HG03060 (cell line): Measurements from ENCODE around the gene TNFAIP6.
"Not testable (repeated sequence)": the region's sequence is repeated elsewhere in the genome, so short reads cannot be mapped to it uniquely, and the experiment has no call there.

Source experiments
- ATAC-seq: cut with Tn5 transposase; IDR thresholded peaks from one replicate; pipeline ENCODE4 v1.9.1; 2021; ENCODE audit warnings: low read depth, moderate number of reproducible peaks; ENCODE audit not compliant: unreplicated experiment

TNFAIP6 gene, protein sequence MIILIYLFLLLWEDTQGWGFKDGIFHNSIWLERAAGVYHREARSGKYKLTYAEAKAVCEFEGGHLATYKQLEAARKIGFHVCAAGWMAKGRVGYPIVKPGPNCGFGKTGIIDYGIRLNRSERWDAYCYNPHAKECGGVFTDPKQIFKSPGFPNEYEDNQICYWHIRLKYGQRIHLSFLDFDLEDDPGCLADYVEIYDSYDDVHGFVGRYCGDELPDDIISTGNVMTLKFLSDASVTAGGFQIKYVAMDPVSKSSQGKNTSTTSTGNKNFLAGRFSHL

DNA sequence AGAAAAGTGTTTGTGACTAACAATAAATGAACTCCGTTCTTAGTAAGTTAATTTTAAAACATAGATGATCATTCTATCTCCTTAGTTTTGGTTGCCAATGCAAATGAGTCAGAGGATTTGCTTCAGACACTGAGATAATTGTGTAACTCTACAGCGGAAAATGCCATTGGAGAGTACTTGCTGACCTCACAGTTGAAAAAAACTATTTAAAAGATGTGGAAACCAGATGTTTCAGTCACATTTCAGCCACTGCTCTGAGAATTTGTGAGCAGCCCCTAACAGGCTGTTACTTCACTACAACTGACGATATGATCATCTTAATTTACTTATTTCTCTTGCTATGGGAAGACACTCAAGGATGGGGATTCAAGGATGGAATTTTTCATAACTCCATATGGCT lies at the start of gene TNFAIP6:
TSS of gene TNFAIP6 (plus strand) at position 234 of the 400 bp plus-strand sequence. CDS start at position 309, 75 bp downstream.
- no peak for ATAC-seq

DNA sequence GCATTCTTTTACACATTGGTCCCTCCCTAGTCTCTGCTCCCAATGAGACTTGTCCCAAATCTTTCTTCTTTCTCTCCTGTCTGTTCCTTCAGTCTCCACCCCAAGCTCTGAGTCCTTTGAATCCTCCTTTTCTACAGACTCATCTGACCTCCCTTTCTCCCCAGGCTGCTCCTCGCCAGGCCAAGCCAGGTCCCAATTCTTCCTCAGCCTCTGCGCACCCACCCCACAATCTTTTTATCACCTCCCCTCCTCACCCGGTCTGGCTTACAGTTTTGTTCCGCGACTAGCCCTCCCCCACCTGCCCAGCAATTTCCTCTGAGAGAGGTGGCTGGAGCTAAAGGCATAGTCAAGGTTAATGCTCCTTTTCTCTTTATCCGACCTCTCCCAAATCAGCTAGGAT lies 47.1 kb upstream of the TNFAIP6 start:
- ATAC-seq: not testable (repeated sequence)

DNA sequence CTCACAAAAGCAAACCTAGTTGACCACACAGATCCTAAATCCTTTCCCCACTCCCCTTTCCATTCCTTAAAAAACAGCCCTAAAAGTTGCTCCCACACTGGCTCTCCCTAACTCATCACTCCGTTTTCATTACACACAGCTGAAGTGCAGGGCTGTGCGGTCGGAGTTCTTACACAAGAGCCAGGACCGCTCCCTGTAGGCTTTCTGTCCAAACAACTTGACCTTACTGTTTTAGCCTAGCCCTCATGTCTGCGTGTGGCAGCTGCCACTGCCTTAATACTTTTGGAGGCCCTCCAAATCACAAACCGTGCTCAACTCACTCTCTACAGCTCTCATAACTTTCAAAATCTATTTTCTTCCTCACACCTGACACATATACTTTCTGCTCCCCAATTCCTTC lies 45.0 kb upstream of the TNFAIP6 start:
- not testable (repeated sequence) for ATAC-seq

DNA sequence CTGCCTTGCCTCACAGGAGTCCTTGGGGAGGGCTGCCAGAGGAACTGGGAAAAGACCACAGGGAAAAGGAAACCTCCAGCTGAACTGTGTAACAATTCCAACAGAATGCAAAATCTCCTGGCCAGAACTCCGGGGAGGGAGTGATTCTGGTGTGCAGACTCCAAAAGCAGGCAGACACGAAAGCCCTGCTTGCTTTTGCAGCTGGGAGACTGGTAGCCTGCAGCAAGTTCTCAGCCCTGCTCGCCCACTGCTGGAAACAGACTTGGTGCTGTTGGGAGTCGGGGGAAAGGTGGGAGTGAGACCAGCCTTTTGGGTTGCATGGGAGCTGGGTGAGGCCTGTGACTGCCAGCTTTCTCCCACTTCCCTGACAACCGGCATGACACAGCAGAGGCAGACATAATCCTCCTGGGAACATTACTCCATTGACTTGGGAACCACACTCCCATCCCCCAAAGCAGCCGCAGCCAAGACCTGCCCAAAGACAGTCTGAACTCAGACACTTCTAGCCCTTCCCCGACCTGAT lies 42.0 kb upstream of the TNFAIP6 start:
- no peak for ATAC-seq

DNA sequence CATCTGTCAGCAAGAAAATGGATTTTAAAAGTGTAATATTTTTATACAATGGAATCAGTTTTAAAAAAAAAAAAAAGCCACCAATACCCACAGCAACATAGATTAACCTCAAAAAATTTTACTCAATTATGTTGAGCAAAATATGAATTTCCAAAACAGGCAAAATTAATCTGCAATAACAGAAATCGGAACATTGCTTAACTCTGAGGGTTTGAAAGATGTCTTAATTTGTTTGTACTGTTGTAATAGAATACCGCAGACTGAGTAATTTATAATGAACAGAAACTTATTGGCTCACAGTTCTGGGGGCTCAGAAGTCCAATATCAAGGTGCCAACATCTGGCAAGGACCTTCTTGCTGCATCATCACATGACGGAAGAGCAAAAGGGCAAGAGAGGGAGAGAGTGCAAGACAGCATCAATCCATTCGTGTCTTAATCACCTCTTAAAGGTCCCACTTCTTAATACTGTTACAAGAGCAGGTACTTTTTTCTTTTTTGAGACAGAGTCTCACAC lies 31.8 kb upstream of the TNFAIP6 start:
- ATAC-seq: no peak

DNA sequence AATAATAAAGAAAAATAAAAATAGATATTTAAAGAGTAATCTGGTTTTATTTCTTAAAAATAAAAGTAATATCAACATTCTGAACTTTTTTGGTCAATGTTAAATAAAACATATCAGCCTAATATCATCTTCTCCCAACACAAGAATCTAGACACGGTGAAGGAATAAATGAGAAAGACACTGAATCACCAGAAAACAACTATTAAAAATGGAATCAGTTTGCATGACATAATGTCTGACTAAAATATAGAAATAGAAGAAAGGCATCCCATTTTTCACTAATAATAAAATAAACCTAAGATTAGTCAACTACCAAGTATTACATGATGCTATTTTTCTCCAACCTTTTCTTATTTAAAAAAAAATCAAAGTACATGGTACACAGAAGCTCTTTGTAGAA lies 30.8 kb upstream of the TNFAIP6 start:
- ATAC-seq: no peak

DNA sequence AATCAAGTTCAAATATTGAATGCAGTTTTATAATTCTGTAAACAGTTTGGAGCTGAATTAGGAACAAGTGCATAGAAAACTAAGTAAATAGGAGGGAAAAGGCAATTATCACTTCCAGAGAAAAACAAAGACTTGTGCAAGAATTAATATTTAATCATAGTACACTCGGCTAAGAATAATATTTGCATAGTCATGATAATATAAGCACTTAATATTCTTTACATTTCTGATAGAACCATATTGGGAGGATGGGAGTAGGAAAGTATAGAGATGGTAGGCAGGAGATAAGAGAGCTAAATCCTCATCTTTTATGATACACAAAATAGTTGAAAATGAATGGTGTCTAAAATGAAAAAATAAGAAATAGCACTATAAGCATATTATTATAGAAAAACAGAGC lies 27.4 kb upstream of the TNFAIP6 start:
- no peak for ATAC-seq

DNA sequence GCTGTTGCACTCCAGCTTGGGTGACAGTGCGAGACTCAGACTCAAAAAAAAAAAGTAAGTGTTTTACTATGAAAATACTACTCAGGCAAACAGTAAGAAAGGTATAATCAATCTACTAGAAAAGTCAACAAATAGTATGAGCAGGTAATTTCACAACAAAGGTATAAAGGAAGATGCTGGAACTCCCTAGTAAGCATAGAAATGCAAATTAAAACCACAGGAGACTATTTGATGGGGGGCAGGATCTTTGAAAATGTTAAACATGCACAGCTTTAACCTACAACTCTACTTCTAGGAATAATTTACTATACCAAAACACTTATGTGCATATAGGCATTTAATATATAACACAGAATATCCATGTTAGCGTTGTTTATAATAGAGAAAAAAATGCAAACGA lies 24.3 kb upstream of the TNFAIP6 start:
- no peak for ATAC-seq

DNA sequence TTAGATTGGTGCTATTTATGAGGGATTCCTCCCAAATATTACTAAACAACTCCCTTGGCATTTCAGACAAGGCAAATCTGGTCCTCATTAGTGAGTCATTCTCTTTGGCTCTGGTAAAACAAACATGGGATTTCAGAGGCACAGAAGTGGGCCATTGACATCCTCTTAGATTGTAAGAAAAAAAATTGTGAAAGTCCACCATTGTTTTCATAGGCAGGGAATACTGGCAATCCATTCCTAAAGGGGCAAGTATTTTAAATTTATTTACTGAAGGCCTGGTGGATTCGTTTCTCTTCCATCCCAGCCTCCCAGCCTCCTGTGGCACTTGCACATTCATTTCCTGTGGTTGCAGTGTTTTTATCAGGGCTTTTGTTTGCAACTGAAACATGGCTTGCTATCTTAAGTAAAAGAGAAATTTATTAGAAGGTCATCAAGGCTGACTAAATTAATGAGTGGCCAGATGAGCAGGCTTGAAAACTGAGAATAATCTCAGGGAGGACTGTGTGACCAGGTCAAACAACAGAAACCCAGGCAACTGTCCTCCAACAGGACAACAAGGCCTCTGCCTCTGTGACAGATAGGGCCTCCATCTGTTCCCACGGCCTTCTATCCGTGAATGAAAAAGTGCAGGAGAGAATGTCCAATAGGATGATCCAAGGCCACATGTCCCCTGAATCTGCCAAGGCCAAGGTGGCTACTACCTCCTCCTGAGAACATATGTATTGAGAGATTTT lies 23.1 kb upstream of the TNFAIP6 start:
- no peak for ATAC-seq

DNA sequence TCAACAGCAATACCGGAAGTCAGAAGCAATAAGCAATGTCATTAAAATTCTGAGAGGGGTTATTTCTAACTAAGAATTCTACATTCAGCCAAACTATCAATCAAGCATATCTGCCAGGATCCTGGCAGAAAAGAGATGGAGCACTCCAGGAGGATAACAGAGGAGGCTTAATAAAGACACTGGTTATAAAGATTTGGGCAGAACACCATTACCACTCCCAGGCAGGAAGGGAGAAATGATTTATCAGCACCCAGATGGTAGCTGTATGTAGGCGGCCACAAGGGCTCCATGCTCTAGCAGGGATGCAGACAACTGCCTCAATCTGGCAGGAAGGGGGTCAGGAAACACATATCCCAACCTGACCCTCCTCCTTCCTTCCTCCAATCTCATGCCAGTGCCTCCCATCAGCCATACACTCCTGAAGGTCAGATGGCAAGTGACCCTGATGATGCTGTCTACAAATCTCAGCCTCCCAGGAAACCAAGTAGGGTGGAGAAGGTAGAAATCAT lies 20.5 kb upstream of the TNFAIP6 start:
- no peak for ATAC-seq

DNA sequence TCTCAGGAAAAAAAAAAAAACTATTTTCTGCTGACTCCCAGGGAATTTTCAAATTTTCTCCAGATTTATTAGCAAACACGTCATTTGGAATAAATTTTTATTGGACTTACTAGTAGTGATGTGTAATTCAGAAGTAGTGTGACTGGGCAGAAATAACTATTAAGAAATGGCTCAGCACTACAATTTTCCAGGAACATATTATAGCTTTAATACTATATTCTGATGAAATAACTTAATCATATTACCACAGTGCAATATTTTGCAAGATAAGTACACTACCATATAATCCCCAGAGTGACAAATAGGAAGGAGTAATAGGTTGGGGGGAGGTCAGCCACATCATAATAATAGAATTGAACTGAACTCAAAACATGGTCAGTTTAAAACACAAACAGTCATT lies 19.7 kb upstream of the TNFAIP6 start:
- no peak for ATAC-seq

DNA sequence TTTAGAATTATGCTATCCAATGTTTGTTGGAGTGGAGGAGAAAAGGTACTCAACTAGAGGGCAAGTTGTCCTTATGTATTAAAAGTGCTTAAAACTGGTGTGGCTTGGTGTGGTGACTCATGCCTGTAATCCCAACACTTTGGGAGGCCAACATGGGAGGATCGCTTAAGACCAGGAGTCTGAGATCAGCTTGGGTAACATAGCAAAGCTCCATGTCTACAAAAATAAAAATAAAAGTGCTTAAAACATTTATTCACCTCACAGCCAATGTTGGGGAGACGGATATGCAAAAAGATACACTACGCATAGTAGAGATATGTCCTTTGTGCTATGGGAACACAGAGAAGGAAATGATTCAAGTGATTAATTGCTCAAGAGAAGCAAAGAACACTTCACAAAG lies 19.3 kb upstream of the TNFAIP6 start:
- ATAC-seq: no peak

DNA sequence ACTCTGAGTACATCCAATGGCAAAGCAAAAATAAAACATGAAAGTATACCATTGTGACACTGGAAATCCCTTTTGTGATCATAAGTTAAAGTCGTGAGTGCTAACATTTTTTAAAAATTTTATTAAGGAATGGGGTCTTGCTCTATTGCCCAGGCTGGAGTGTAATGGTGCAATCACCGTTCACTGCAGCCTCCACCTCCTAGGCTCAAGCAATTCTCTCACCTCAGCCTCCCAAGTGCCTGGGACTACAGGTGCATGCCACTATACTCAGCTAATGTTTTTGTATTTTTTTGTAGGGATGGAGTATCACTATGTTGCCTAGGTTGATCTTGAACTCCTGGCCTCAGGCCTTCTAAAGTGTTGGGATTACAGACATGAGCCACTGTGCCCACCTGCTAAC lies 14.3 kb upstream of the TNFAIP6 start:
- no peak for ATAC-seq

DNA sequence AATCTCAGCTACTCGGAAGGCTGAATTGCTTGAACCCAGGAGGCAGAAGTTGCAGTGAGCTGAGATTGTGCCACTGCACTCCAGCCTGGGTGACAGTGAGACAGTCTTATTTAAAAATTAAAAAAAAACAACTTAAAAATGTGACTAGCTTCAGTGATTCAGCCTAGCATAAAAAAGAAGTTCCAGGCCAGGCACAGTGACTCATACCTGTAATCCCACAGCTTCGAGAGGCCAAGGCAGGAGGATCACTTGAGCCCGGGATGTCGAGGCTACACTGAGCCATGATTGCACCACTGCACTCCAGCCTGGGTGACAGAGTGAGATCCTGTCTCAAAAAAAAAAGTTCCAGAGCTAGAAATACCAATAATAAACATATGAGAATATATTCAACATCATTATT lies 13.2 kb upstream of the TNFAIP6 start:
- not testable (repeated sequence) for ATAC-seq

DNA sequence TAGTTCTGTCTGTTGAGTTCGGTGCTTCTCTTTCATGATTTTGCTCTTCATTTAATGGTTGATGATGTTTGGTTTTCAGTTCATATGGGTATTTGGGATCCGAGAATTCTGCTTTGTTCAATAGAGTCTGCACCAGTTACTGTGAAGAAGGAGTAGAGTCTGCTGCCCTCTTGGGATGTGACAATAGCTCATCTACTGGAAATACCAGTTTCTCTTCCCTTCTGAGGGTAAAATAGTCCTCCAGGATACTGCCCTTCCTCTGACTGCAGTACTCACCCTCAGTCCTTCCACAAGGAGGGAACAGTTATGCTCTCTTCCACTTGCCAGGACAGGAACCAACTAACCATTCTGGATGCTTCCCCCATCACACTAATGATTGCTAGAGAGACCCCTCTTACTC lies 12.5 kb upstream of the TNFAIP6 start:
- no peak for ATAC-seq

DNA sequence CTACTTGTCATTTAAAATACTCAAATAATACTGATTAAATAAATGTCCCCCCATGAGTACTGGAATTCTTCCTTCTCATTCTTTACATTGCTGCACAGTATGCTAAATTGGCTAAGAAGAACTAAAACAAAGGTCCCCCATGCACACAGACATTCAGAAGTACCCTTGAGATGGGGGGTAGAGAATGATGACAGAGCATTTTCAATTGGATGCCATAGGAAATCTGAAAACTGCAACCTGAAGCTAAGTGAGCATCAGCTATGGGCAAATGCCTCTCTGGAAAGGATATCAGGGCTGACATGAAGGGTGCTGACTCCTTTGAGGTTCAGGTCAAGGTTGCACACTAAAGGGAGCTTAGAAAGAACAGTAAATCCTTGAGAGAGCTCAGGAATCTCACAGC lies 10.1 kb upstream of the TNFAIP6 start:
- no peak for ATAC-seq

DNA sequence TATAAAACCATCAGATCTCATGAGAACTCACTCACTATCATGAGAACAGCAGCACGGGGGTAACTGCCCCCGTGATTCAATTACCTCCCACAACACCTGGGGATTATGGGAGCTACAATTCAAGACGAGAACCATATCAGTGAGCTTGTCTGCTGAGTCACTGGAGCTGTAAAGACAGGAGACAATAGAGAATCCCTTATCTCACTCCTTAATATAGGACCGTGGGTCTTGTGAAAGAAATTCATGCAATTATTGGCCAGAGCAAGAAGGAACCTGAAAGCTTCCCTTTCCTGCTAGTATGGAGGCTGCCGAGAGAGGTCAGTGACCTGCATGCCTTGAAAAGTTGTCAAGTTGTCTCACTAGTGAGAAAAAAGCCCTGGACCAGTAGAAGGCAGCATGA lies 9.5 kb upstream of the TNFAIP6 start:
- ATAC-seq: no peak

DNA sequence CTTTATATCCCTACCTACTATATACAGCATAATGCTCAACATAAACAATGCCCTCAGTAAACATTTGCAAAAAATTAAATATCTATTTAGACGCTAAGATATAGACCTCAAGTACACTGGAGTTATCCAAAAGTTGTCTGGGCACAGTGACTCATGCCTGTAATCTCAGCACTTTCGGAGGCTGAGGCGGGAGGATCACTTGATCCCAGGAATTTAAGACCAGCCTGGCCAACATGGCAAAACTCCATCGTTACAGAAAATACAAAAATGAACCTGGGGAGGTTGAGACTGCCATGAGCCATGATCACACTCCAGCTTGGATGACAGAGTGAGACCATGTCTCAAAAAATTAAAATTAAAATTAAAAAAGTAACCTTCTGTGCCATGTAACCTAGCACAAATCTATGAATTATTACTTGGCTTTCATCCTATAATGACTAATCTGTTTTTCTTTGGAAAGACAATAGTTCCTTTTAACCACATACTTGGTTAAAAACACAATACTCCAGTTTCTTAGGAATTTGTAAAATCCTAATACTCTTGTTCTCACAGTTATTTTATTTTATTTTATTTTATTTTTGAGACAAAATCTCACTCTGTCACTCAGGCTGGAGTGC lies 6.7 kb upstream of the TNFAIP6 start:
- ATAC-seq: no peak

DNA sequence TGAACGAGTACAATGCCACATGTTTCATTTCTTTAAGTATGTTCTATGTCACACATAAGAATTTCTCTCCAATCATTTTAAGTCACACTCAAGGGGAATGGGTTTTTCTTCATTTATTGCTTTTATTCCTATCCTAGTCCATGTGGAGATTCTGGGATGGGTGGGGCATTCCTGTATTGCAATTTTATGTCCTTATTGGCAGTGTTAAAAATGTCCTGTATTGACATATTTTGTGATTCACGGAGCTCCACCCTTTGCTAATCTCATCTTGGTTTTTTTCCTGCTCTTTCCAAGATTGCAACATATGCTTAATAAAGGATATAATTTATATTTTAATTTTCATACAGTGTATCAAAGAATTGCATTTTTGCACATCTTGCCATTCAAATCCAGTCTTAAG lies 3.4 kb upstream of the TNFAIP6 start:
- ATAC-seq: no peak

DNA sequence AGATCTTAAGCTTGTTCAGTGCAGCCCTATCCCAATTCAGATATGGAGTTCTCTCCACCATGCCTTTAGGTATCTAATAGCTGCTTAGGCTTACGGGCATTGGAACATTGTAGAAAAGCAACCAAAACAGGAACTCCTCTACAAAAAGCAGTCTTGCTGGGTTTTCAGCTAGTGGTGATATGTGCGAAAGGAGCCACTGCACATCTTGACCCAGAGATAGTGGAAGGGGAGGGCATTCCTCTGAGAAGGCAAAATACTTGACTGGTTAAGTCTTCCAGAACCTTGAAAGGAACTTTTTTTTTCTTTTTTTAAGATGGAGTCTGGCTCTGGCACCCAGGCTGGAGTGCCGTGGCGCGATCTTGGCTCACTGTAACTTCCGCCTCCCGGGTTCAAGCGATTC lies 2.6 kb upstream of the TNFAIP6 start:
- ATAC-seq: no peak
